ENCODE results near the gene SNRPA1.

DNA sequence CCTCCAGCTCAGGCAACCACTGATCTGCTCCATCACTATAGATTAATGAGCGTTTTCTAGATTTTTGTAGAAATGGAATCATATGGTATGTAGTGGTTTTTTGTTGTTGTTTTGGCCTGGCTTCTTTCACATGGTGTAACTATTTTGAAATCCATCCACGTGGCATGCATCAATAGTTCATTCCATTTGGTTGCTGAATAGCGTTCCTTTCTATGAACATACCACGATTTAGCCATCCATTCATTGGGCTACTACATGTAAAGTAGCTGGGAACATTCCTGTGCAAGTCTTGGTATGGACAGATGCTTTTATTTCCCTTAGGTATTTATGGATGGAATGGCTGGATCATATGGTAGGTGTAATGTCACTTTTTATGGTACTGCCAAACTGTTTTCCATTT lies 32.5 kb downstream of the SNRPA1 start:
- TF ChIP-seq EZH2phosphoT487 (IDR thresholded peaks at IDR 0.05; ENCODE audit: insufficient read depth, low read depth) (no peak), EZH2 (IDR thresholded peaks at IDR 0.05; ENCODE audit: insufficient read depth, poor library complexity, severe bottlenecking) (no peak)
